VCaP (cell line): ENCODE results near the gene BRAT1.

Source experiments
- H3K27ac ChIP-seq: fragments of 450-650 bp; 2 replicates; pipeline ENCODE4 v1.5.1; 2017
- CTCF ChIP-seq: fragments of 450-650 bp; conservative IDR thresholded peaks from 2 replicates; pipeline ENCODE4 v1.5.1; 2017; ENCODE audit warnings: mild to moderate bottlenecking, moderate library complexity

Gene BRAT1

DNA sequence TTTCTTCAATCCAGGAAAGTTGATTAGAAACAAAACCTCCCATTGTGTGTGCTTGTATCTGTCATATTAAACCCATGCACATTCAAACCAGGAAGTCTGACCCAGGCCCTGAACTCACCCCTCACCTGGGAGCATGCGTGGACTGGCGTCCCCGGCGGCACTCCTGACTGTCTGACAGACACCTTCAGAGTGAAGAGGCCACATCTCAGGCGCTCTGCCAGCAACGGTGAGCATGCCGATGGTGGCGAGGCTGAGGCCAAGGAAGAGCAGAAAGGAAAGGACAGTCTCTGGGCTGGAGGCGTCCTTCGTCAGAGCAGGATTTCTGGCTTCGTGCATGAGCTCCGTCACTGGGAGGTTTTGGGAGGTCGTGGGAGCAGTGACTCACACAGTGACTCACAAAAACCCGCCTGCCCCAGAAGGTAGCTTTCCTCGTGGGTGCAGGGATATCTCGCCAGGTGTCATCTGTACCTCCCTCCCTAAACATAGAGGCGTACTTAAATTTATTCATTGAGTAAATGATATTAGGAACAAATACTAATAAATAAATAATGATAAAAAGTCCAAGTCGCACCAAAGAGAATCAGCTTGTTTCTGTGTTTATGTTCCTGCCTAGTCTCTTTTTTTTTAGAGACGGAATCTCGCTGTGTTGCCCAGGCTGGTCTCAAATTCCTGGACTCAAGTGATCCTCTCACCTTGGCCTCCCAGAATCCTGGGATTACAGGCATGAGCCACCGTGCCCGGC lies 16.9 kb upstream of the BRAT1 start:
- no peak for TF ChIP-seq CTCF
- H3K27ac ChIP-seq, result no peak overlapping the region

GRCh38 chr7:2571409-2571808 lies 16.1 kb upstream of the BRAT1 start:
- no peak overlapping the region for H3K27ac ChIP-seq
- TF ChIP-seq CTCF, result no peak

DNA sequence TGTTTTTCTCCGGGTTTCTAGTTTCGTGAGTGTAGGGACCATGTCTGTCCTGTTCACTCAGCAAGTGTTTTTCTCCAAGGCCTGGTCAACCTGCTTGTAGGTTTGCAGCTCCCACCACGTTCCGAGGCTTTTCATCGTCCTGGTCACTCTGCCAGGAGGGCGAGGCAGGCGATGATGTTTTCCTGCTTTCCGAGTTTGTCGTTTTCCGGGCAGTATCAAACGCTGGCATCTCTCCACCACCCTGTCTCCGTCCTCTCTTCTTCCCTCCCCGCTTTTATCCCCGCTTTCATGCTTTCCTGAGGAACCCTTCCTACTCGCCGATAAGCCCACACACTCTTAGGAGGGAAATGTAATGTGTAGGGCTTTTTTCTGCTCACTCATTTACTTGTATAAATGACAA lies 14.7 kb upstream of the BRAT1 start:
- no peak overlapping the region for H3K27ac ChIP-seq
- no peak for TF ChIP-seq CTCF

DNA sequence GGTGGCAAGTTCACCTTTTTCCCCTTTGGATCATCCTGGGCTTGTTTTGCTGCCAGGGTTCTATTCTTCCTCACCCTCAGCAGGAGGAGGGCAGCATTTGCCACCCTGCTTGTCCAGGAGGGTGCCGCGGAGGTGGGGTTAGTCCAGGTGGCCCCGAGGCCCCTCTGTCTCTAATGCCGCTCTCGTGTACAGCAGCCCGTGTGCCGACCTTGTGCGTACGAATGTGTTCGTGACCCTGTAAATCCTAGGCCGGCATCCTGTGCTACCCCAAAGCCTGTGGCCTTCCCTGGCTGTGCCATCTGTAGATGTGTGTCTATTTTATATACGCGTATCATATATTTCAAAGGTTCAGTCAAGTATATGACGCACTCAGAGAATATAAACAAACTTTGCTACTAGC lies 14.1 kb upstream of the BRAT1 start:
- no peak overlapping the region for H3K27ac ChIP-seq
- no peak for TF ChIP-seq CTCF

DNA sequence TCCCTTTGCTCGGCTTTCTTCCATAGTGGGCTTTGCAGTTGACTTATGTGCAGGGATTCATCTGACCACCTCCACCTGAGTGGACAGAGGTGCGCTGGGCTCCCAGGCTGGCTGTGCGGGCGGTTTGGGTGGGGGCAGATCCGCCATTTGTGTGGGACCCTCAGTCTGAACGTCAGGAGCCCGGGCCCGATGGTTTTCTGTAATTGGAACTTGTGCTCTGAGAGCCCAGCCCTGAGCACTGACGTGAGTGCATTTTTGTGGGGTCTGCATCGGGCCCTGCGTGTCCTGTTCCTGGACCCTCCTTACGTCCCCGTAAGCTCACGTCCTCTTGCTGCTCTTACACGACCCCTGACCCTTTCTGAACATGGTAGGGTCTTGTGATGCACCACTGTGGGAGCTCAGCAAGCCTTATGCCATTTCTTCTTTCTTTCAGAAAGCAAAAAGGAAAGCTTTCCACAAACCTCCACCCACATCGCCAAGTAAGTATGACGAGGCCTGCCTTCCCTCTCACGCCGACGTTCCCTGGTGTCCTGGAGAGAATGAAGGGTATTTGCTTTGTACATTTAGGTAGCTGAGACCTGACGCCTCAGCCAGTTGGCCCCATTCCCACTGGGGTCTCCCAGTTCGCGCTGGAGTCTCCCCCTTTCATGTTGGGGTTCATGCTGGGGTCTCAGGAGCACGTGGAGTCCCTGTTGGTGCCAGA lies 13.3 kb upstream of the BRAT1 start:
- H3K27ac ChIP-seq, result no peak overlapping the region
- no peak for TF ChIP-seq CTCF

- no peak overlapping the region for H3K27ac ChIP-seq
- TF ChIP-seq CTCF, result peak; percentile 60
Measured at GRCh38 chr7:2567679-2568278, 12.5 kb upstream of the BRAT1 start.

GRCh38 chr7:2566890-2567678 lies 11.8 kb upstream of the BRAT1 start:
- no peak for TF ChIP-seq CTCF
- no peak overlapping the region for H3K27ac ChIP-seq
